Thymus (tissue), 11 donors: ENCODE data around the gene PDE9A. TPM values are rescaled to one million over a fixed set of nuclear protein-coding genes. Genes with fewer than 3 reads are reported as not detected.

ENCODE experiments used
- DNase-seq, 9 donors: peaks; one replicate each; pipeline ENCODE4 v3.0.0-alpha.2; 2013; ENCODE audit warnings: low spot score in 9 of 9, low read depth in 6 of 9, missing footprints in 1 of 9
- H3K27ac ChIP-seq, 2 donors: one replicate each; pipeline ENCODE4 v1.5.1; 2013; ENCODE audit warnings: control low read depth in 1 of 2, low read depth in 1 of 2, low read length in 1 of 2, mild to moderate bottlenecking in 1 of 2, moderate library complexity in 1 of 2
- H3K27me3 ChIP-seq, 2 donors: one replicate each; pipeline ENCODE4 v1.5.1; 2013; ENCODE audit warnings: low read length in 1 of 2; ENCODE audit not compliant: control insufficient read depth in 2 of 2, insufficient read depth in 1 of 2
- H3K36me3 ChIP-seq, 2 donors: one replicate each; pipeline ENCODE4 v1.5.1; 2013; ENCODE audit warnings: low read length in 1 of 2, mild to moderate bottlenecking in 1 of 2, moderate library complexity in 1 of 2; ENCODE audit not compliant: control insufficient read depth in 2 of 2, insufficient read depth in 2 of 2
- H3K4me1 ChIP-seq, 2 donors: one replicate each; pipeline ENCODE4 v1.5.1; 2013; ENCODE audit warnings: low read length in 2 of 2; ENCODE audit not compliant: control insufficient read depth in 2 of 2, insufficient read depth in 2 of 2
- H3K4me3 ChIP-seq, 2 donors: one replicate each; pipeline ENCODE4 v1.5.1; 2013; ENCODE audit warnings: low read length in 2 of 2, control low read depth in 1 of 2, mild to moderate bottlenecking in 1 of 2
- H3K9me3 ChIP-seq, 2 donors: one replicate each; pipeline ENCODE4 v1.5.1; 2013; ENCODE audit warnings: low read length in 1 of 2, mild to moderate bottlenecking in 1 of 2; ENCODE audit not compliant: control insufficient read depth in 2 of 2, insufficient read depth in 1 of 2
- whole genome bisulfite sequencing: extraction: QIAGEN DNeasy Blood & Tissue Kit; methylation state at CpG from one replicate; pipeline ENCODE4 v1.1.7; 2013; 5-methylcytosine and 5-hydroxymethylcytosine counted together
- polyA plus RNA-seq: library from polyadenylated mRNA; stranded (reverse); fragments of 200-250 nt; gene quantifications from one replicate; pipeline ENCODE4 v1.2.3, GENCODE V29; 2013
- total RNA-seq: library from RNA; stranded (reverse); fragments of 120-200 nt; gene quantifications from one replicate; pipeline ENCODE4 v1.2.4, GENCODE V29; 2013
- donor health status: healthy.

The PDE9A gene
- total and polyA plus RNA-seq, 2 donors: 8.2 to 14.5 TPM

DNA sequence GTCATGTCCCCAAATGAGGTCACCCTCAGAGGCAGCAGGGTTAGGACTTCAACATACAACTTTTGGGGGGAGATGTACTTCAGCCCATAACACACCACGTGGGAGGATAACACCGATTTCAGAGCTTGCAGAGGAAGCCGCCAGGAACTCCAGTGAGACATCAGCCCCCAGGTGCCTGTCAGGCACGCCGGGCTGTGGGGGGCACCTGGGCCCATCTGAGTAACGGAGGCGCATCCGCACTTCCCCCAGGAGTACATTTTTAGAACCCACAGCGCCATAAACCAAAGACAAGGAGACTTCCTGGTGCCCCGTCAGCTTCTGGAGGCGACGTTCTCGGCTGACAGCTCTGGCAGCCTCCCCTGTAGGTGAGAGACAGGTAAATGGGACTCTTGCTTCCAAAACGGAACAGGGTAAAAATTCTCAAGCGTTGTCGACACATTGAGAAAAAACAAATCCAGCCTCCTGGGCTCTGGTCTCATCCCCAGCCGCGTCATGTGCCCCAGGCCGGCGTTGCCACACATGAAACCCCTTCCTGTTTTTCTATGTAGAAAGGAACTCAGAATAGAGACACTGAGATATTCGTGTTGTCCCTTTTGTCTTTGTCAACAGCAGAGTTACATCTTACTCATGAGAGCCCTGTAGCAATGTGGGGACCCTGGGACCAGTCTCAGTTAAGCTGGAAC, 93.3 kb downstream of the PDE9A start:
- no peaks in the 10 kb centered on the region for H3K27me3 ChIP-seq
- peak; percentile 34 to 85 (median 67) for DNase-seq
- 6% methylated on average over 21 of the region's 21 CpGs for WGBS
- H3K27ac ChIP-seq: peak overlapping the region; percentile 93 to 95
- H3K36me3 ChIP-seq: no peaks in the 10 kb centered on the region
- peak overlapping the region; percentile 32 to 37 for H3K4me3 ChIP-seq
- peaks cover 0 to 8% of the 10 kb centered on the region in 2 donors for H3K9me3 ChIP-seq
- H3K4me1 ChIP-seq: peaks cover 19 to 30% of the 10 kb centered on the region in 2 donors

DNA sequence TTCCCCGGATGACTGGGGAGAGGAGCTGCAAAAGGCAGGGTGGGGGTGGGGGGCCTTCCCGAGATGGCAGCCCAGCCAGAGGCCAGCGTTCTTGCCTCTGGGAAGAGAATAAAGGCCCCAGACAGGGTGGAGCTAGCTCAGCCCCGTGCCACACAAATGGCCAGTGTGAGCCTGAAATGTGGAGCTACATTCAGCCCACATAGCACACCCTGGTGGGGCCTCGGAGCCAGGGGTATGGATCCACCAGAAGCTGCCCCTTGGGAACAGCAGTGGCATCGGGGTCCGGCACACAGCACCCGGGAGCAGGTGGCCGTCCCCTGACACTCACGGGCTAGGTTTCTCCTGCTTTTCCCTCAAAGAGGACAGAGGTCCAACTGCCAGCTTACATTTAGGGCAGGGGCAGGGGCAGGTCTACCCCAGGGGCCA, 93.9 kb downstream of the PDE9A start:
- peak overlapping the region in 1 of 2 donors; percentile 32 for H3K4me3 ChIP-seq

DNA sequence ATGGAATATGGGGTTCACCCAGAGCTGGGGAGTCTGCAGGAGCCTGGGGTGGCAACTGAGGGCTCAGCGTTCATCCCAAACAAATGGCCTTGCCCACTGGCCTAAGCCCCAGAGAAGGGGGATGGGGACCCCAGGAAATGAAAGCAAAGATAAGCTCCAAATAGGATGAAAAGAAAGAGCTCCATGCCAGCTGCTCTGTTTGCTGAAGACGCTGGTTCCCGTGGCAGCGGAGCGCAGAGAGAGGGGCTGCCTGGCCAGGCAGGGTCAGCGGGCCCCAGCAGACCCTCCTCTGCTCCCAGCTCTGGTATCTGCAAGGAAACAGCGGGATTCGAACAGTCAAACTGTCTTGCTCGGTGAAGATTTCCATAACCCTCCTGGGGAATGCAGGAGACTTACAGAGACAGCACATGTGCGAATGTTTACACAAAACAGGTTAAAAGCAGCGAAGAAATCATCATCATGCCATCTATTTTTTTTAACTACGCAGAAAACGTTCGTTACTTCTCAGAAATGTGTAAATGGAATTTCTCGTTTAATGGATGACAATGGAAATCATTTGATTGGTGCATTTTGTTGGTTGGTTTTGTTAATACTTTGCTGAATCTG, 94.4 kb downstream of the PDE9A start:
- DNase-seq: no peak
- Histone ChIP-seq H3K27ac (peak overlapping the region in 1 of 2 donors; percentile 93), H3K9me3 (peaks cover 0 to 8% of the 10 kb centered on the region in 2 donors), H3K4me3 (no peak overlapping the region), H3K4me1 (peaks cover 19 to 30% of the 10 kb centered on the region in 2 donors), H3K36me3 (no peaks in the 10 kb centered on the region), H3K27me3 (no peaks in the 10 kb centered on the region)
- WGBS: 97% methylated on average over 15 of the region's 15 CpGs

More for the DNA sequence above, 93.9 kb downstream of the PDE9A start:
- no peak for DNase-seq
- H3K9me3 ChIP-seq: peaks cover 0 to 8% of the 10 kb centered on the region in 2 donors
- peaks cover 19 to 30% of the 10 kb centered on the region in 2 donors for H3K4me1 ChIP-seq
- H3K27me3 ChIP-seq: no peaks in the 10 kb centered on the region
- WGBS: 79% methylated on average over 10 of the region's 10 CpGs
- no peaks in the 10 kb centered on the region for H3K36me3 ChIP-seq
- peak overlapping the region; percentile 93 to 95 for H3K27ac ChIP-seq

DNA sequence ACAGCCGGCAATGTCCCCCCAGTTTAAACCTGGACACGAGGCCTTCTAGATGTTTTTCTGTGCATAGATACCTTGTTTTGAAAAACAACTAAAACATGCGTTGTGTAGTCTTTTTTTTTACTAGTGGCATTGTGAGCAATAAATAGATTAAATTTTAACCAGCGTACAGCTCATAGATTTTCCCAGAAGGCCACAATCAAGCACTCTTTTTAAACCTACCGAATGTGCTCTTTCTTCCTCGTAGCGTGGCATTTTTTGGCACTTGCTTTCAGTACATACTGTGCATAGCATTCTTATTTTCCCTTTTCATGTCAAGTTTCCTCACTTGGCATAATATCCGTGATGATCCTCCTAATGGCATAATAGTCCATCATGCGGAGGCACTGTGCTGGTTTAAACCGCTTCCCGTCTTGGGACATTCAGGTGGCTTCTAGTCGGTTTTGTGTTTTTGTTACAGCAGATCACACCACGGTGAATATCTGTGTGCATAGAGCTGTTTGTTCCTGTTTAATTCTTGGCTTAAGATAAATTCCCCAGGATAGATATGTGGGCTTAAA, 95.3 kb downstream of the PDE9A start:
- DNase-seq: no peak
- H3K4me1 ChIP-seq: peaks cover 19 to 30% of the 10 kb centered on the region in 2 donors
- H3K4me3 ChIP-seq: no peak overlapping the region
- no peak overlapping the region for H3K27ac ChIP-seq
- H3K9me3 ChIP-seq: peaks cover 0 to 8% of the 10 kb centered on the region in 2 donors
- WGBS: 93% methylated on average over 13 of the region's 13 CpGs
- no peaks in the 10 kb centered on the region for H3K27me3 ChIP-seq
- no peaks in the 10 kb centered on the region for H3K36me3 ChIP-seq

DNA sequence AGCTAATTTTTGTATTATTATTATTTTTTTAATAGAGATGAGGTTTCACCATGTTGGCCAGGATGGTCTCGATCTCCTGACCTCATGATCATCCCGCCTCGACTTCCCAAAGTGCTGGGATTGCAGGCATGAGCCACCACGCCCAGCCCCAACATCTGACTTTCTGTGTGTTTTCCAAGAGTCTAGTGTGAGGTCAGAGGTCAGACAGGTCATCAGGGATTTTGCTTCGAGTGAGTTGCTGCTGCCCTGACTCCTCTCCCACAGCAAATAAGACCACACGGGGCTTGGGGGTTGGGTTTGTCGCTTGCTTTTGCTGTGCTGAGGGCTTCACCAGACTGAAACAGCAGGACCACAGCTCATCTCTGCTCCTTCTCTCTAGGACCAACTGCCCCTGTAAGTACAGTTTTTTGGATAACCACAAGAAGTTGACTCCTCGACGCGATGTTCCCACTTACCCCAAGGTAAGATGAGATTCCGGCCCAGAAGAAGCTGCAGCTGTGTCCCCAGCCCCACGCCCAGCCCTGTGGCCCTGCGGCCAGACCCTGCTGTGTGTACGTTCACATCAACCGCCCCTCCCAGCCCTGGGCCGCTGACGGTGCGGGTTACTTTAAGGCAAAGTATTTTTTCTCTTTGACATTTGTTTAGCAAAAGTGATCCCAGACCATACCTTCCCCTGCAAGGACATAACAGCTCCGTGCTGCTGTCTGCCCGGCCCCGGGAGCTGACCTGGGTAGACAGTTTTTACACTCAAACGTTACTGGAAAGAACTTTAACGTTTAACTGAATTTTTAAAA, 97.5 kb downstream of the PDE9A start:
- no peak for DNase-seq

DNA sequence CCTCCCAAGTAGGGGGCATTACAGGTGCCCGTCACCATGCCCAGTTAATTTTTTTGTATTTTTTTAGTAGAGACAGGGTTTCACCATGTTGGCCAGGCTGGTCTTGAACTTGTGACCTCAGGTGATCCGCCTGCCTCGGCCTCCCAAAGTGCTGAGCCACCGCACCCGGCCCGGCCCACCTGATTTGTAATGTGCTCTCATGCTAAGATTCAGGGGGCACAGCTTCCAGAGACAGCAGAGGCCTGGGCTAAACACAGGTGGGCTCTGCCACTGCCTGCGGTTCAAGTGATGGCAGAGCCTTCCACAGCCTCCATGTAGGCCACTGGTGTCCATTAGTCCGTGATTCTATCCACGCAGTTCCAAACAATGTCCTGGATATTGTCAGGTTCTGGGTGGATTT, 98.4 kb downstream of the PDE9A start:
- Histone ChIP-seq H3K4me3 (no peak overlapping the region), H3K27me3 (no peaks in the 10 kb centered on the region), H3K27ac (no peak overlapping the region), H3K4me1 (peaks cover 9 to 19% of the 10 kb centered on the region in 2 donors), H3K36me3 (no peaks in the 10 kb centered on the region), H3K9me3 (peaks cover 0 to 8% of the 10 kb centered on the region in 2 donors)
- WGBS: 99% methylated on average over 9 of the region's 9 CpGs
- DNase-seq: no peak

More for the DNA sequence above, 97.5 kb downstream of the PDE9A start:
- no peaks in the 10 kb centered on the region for H3K27me3 ChIP-seq
- peaks cover 0 to 8% of the 10 kb centered on the region in 2 donors for H3K9me3 ChIP-seq
- WGBS: 97% methylated on average over 23 of the region's 23 CpGs
- peaks cover 18 to 29% of the 10 kb centered on the region in 2 donors for H3K4me1 ChIP-seq
- no peaks in the 10 kb centered on the region for H3K36me3 ChIP-seq
- H3K27ac ChIP-seq: no peak overlapping the region
- no peak overlapping the region for H3K4me3 ChIP-seq

DNA sequence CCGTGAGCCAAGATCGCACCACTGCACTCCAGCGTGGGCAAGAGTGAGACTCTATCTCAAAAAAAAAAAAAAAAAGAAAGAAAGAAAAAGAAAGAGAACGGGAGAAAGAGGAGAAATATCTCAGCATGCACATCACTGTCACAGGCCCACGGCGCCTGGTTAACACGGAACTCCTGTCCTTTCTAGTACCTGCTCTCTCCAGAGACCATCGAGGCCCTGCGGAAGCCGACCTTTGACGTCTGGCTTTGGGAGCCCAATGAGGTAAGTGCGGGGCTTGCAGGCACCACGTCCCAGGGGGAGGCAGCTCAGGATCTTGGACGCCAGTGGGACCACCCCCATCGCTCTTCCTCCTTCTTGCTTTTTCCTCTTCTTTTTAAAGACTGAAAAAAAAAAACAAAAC, 100.4 kb downstream of the PDE9A start:
- H3K27me3 ChIP-seq: no peaks in the 10 kb centered on the region
- no peaks in the 10 kb centered on the region for H3K36me3 ChIP-seq
- DNase-seq: no peak
- 97% methylated on average over 15 of the region's 15 CpGs for WGBS
- H3K27ac ChIP-seq: no peak overlapping the region
- H3K4me3 ChIP-seq: no peak overlapping the region
- H3K4me1 ChIP-seq: peaks cover 0 to 8% of the 10 kb centered on the region in 2 donors
- H3K9me3 ChIP-seq: no peaks in the 10 kb centered on the region

DNA sequence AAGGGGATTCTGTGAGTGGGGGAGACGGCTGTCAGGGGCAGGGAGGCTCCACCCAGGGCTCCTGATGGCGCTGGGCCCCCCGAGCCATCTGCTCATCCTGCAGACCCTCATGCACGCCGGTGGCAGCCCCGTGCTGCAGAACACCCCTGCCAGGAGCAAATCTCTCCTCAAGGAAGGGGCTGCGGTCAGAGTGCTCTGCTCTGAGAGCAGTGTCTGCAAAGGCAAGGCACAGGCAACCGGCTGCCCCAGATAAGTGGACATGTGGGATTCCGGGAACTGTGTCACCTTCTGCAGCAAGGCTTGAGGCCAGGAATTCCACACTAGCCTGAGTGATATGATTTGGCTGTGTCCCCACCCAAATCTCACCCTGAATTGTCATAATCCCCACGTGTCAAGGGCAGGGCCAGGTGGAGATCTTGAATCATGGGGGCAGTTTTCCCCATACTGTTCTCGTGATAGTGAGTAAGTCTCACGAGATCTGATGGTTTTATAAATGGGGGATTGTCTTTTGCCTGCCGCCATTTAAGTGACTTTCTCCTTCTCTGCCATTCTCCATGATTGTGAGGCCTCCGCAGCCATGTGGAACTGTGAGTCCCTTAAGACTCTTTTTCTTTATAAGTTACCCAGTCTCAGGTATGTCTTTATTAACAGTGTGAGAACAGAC, 101.0 kb downstream of the PDE9A start:
- H3K4me1 ChIP-seq: peaks cover 0 to 8% of the 10 kb centered on the region in 2 donors
- H3K9me3 ChIP-seq: no peaks in the 10 kb centered on the region
- no peak overlapping the region for H3K27ac ChIP-seq
- no peaks in the 10 kb centered on the region for H3K36me3 ChIP-seq
- no peak overlapping the region for H3K4me3 ChIP-seq
- WGBS: 97% methylated on average over 14 of the region's 14 CpGs
- no peak for DNase-seq
- H3K27me3 ChIP-seq: no peaks in the 10 kb centered on the region
